HL-60 (cell line): ENCODE measurements around the gene UGGT2.

Source experiments
- GABPA ChIP-seq: IDR thresholded peaks from 2 replicates; pipeline ENCODE4 v1.6.1; 2012; ENCODE audit warnings: low read depth
- SPI1 ChIP-seq: IDR thresholded peaks from 2 replicates; pipeline ENCODE4 v1.6.1; 2012; ENCODE audit warnings: low read depth, mild to moderate bottlenecking, borderline replicate concordance
- TF ChIP-seq, protein P1 (sequence below): IDR thresholded peaks from one replicate; pipeline ENCODE4 v1.5.1; 2011; ENCODE audit warnings: low read length, control low read depth, inconsistent platforms; ENCODE audit not compliant: insufficient read depth
- TF ChIP-seq, protein P2 (sequence below): IDR thresholded peaks from 2 replicates; pipeline ENCODE4 v1.6.1; 2012; ENCODE audit warnings: low read depth; ENCODE audit not compliant: insufficient replicate concordance

DNA sequence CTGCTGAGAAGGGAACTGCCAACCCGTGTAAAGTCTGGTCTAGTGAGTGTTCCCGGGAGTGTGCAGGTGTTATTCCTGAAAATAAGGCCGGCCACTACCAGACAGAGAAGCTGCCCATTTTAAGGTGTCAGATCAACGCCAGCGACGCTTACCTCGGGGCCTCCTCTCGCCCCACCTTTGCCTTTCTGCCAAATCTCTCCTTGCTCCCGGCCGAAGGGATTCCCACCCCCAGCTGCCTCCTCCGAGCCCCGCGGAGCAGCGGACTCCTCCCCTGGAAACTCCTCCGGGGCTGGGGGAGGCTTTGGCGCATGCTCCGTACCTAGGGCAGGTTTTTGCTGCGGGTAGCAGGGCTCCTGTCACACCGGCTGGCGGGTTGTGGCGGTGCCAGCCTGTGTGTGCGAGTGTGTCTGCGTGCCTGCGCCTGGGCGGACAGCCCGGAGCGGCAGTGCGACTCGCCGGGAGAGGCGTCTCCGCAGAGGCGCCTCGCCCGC, 36.6 kb upstream of the UGGT2 start, which contains the start of gene HS6ST3:
- no peak for TF ChIP-seq SPI1
- TF ChIP-seq, protein P1, sequence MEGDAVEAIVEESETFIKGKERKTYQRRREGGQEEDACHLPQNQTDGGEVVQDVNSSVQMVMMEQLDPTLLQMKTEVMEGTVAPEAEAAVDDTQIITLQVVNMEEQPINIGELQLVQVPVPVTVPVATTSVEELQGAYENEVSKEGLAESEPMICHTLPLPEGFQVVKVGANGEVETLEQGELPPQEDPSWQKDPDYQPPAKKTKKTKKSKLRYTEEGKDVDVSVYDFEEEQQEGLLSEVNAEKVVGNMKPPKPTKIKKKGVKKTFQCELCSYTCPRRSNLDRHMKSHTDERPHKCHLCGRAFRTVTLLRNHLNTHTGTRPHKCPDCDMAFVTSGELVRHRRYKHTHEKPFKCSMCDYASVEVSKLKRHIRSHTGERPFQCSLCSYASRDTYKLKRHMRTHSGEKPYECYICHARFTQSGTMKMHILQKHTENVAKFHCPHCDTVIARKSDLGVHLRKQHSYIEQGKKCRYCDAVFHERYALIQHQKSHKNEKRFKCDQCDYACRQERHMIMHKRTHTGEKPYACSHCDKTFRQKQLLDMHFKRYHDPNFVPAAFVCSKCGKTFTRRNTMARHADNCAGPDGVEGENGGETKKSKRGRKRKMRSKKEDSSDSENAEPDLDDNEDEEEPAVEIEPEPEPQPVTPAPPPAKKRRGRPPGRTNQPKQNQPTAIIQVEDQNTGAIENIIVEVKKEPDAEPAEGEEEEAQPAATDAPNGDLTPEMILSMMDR, result no peak
- TF ChIP-seq, protein P2, sequence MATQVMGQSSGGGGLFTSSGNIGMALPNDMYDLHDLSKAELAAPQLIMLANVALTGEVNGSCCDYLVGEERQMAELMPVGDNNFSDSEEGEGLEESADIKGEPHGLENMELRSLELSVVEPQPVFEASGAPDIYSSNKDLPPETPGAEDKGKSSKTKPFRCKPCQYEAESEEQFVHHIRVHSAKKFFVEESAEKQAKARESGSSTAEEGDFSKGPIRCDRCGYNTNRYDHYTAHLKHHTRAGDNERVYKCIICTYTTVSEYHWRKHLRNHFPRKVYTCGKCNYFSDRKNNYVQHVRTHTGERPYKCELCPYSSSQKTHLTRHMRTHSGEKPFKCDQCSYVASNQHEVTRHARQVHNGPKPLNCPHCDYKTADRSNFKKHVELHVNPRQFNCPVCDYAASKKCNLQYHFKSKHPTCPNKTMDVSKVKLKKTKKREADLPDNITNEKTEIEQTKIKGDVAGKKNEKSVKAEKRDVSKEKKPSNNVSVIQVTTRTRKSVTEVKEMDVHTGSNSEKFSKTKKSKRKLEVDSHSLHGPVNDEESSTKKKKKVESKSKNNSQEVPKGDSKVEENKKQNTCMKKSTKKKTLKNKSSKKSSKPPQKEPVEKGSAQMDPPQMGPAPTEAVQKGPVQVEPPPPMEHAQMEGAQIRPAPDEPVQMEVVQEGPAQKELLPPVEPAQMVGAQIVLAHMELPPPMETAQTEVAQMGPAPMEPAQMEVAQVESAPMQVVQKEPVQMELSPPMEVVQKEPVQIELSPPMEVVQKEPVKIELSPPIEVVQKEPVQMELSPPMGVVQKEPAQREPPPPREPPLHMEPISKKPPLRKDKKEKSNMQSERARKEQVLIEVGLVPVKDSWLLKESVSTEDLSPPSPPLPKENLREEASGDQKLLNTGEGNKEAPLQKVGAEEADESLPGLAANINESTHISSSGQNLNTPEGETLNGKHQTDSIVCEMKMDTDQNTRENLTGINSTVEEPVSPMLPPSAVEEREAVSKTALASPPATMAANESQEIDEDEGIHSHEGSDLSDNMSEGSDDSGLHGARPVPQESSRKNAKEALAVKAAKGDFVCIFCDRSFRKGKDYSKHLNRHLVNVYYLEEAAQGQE, result no peak
- no peak for TF ChIP-seq GABPA
